GM18505 (cell line): ENCODE results near the gene SPATS2.

Experiments
- ATAC-seq: cut with Tn5 transposase; IDR thresholded peaks from one replicate; pipeline ENCODE4 v1.9.1; 2021; ENCODE audit not compliant: unreplicated experiment
- POLR2A ChIP-seq: IDR thresholded peaks from 4 replicates; pipeline ENCODE4 v1.6.1; 2011; ENCODE audit warnings: borderline replicate concordance; ENCODE audit not compliant: insufficient read depth, insufficient read length; ENCODE audit errors: extremely low read depth

The SPATS2 gene

GRCh38 chr12:49355913-49356312, 11.3 kb upstream of the SPATS2 start:
- TF ChIP-seq POLR2A, result no peak
- ATAC-seq, result no peak

GRCh38 chr12:49357103-49357678, 10.1 kb upstream of the SPATS2 start:
- no peak for TF ChIP-seq POLR2A
- no peak for ATAC-seq

- no peak for ATAC-seq
- TF ChIP-seq POLR2A, result no peak
These were observed 8.7 kb upstream of the SPATS2 start for GRCh38 chr12:49358483-49359141.

- ATAC-seq, result no peak
- TF ChIP-seq POLR2A, result no peak
These were observed 7.6 kb upstream of the SPATS2 start for GRCh38 chr12:49359671-49360070.

GRCh38 chr12:49362077-49362476, 5.2 kb upstream of the SPATS2 start:
- ATAC-seq, result no peak
- no peak for TF ChIP-seq POLR2A

GRCh38 chr12:49364989-49365388, 2.3 kb upstream of the SPATS2 start:
- ATAC-seq, result no peak
- TF ChIP-seq POLR2A, result no peak

- TF ChIP-seq POLR2A, result no peak
These were observed 1.7 kb upstream of the SPATS2 start for GRCh38 chr12:49365542-49365941.

GRCh38 chr12:49366096-49366651, 1.1 kb upstream of the SPATS2 start:
- peak; percentile 3 for ATAC-seq

More at GRCh38 chr12:49365542-49365941, 1.7 kb upstream of the SPATS2 start:
- no peak for ATAC-seq

GRCh38 chr12:49366652-49367380, 446 bp upstream of the SPATS2 start:
- peak; percentile 81 for TF ChIP-seq POLR2A
- ATAC-seq, result peak; percentile 65

More at GRCh38 chr12:49366096-49366651, 1.1 kb upstream of the SPATS2 start:
- TF ChIP-seq POLR2A, result no peak

GRCh38 chr12:49368240-49368600, 958 bp downstream of the SPATS2 start:
- no peak for ATAC-seq
- TF ChIP-seq POLR2A, result no peak

- ATAC-seq, result no peak
- TF ChIP-seq POLR2A, result peak; percentile 26
These were observed 2.3 kb downstream of the SPATS2 start for GRCh38 chr12:49369411-49370145.

- no peak for ATAC-seq
- no peak for TF ChIP-seq POLR2A
These were observed 3.3 kb downstream of the SPATS2 start for GRCh38 chr12:49370539-49370938.

- no peak for ATAC-seq
- no peak for TF ChIP-seq POLR2A
These were observed 8.1 kb downstream of the SPATS2 start for GRCh38 chr12:49375406-49375805.
